Transverse colon (tissue), 4 donors: Measurements from ENCODE around the gene RALGAPA1. TPM values are rescaled to one million over a fixed set of nuclear protein-coding genes. Genes with fewer than 3 reads are reported as not detected.

Experiments used
- DNase-seq: peaks from one replicate; pipeline ENCODE4 v3.0.0-alpha.2; 2019
- H3K27ac ChIP-seq, 4 donors: fragments of 200-600 bp; sonication (generic); 2 replicates each; pipeline ENCODE4 v1.5.1; 2016 to 2018; ENCODE audit warnings: inconsistent platforms in 4 of 4
- H3K27me3 ChIP-seq: fragments of 200-600 bp; sonication (generic); 2 replicates; pipeline ENCODE4 v1.5.1; 2017; ENCODE audit warnings: inconsistent platforms
- H3K36me3 ChIP-seq, 4 donors: fragments of 200-600 bp; sonication (generic); 2 replicates each; pipeline ENCODE4 v1.5.1; 2017 to 2019; ENCODE audit warnings: inconsistent platforms in 4 of 4
- H3K4me1 ChIP-seq, 4 donors: fragments of 200-600 bp; sonication (generic); 2 replicates each; pipeline ENCODE4 v1.5.1; 2017 to 2020; ENCODE audit warnings: inconsistent platforms in 4 of 4
- H3K4me3 ChIP-seq, 4 donors: fragments of 200-600 bp; sonication (generic); 1 replicate in 1 of 4; 2 replicates in 3 of 4; pipeline versions ENCODE4 v1.5.1 to v1.6.1; 2017 to 2019; ENCODE audit warnings: inconsistent platforms in 4 of 4
- H3K9me3 ChIP-seq, 2 donors: fragments of 200-600 bp; sonication (generic); 2 replicates each; pipeline ENCODE4 v1.5.1; 2017 to 2019; ENCODE audit warnings: inconsistent platforms in 2 of 2
- CTCF ChIP-seq, 5 experiments: fragments of 200-600 bp in 3 of 5; fragments of 450-650 bp in 2 of 5; sonication (generic) in 3 of 5; IDR thresholded peaks; 1 replicate in 2 of 5; 2 replicates in 3 of 5; pipeline ENCODE4 v1.5.1; 2016 to 2017; ENCODE audit warnings: antibody characterized with exemption in 5 of 5, inconsistent platforms in 3 of 5, mild to moderate bottlenecking in 2 of 5, moderate library complexity in 1 of 5
- EP300 ChIP-seq: sonication (generic); formaldehyde crosslinking; IDR thresholded peaks from one replicate; pipeline ENCODE4 v1.6.1; 2017; ENCODE audit warnings: antibody characterized with exemption, low read depth
- POLR2A ChIP-seq: fragments of 450-650 bp; IDR thresholded peaks from one replicate; pipeline ENCODE4 v1.6.1; 2016; ENCODE audit warnings: antibody characterized with exemption, mild to moderate bottlenecking, moderate library complexity
- POLR2AphosphoS5 ChIP-seq, 3 donors: sonication (generic); formaldehyde crosslinking; IDR thresholded peaks; one replicate each; pipeline ENCODE4 v1.6.1; 2016; ENCODE audit warnings: antibody characterized with exemption in 3 of 3
- WGBS, 2 donors: methylation state at CpG; one replicate each; pipeline ENCODE4 v1.1.5; 2018; ENCODE audit warnings: low coverage in 1 of 2; 5-methylcytosine and 5-hydroxymethylcytosine counted together
- in situ Hi-C, 4 donors: fragments of 200-750 bp; cut with MboI; loops; one replicate each; pipeline versions ENCODE4 v1.15.0 to v1.15.1; 2017; ENCODE audit warnings: low sequenced_read_pairs in 3 of 4, low pct_ligation_motif_present in 1 of 4, low pct_unique_long_range_greater_than_20kb in 1 of 4
- intact Hi-C: fragments of 100-400 bp; cut with DNase I; formaldehyde crosslinking; loops from one replicate; pipeline ENCODE4 v1.15.1; 2023; ENCODE audit warnings: low total_unique reads
- total RNA-seq, 4 donors: library from RNA; depleted of rRNA; stranded (reverse); fragments of >200 nt; gene quantifications; one replicate each; pipeline ENCODE4 v1.1.0, GENCODE V29; 2016

RALGAPA1 gene
- total RNA-seq, 4 donors from 2014 or later, result 84.7 to 122 (median 119) TPM

DNA sequence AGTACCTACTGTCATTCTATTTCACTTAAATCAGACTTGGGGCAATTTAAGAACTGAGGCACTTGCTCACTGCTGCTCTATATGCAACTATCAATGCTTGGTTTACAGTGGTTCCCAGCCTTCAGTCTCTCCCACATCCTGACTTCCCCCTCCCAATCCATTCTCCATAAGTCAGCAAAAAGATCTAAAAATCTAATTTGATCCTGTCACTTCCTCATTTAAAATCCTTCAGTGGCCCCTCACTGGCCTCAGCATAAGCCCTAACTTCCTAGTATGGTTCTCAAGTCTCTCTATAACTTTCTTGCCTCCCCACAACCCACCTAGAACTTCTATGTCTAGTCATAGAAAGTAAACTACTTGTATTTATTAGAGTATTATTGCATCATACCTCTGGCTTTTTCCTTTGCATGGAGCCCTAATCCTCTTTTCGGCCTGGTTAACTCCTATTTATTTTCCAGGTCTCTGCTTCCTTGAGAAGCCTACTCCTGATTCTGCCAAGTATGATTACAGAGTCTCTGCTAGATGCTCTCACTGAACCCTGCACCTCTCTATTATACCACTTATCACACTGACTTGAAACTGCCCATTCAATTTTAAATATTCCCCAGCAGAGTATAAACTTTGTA, 130.6 kb downstream of the RALGAPA1 start:
- 89 to 91% methylated on average over 1 of the region's 1 CpG for WGBS, 2 donors
- in situ Hi-C loops (no loop called here), intact Hi-C loops (no loop called here)
- Histone ChIP-seq H3K27me3 (no peaks in the 10 kb centered on the region), H3K27ac (no peak overlapping the region), H3K4me1 (no peaks in the 10 kb centered on the region), H3K36me3 (peaks cover 0 to 60% (median 23%) of the 10 kb centered on the region in 4 donors), H3K9me3 (no peaks in the 10 kb centered on the region), H3K4me3 (no peak overlapping the region)
- DNase-seq, result no peak
- TF ChIP-seq EP300 (no peak), CTCF (IDR thresholded peaks at IDR 0.05) (no peak), POLR2AphosphoS5 (IDR thresholded peaks at IDR 0.05) (no peak), POLR2A (no peak)

GRCh38 chr14:35669782-35670181, 139.3 kb downstream of the RALGAPA1 start:
- TF ChIP-seq CTCF (IDR thresholded peaks at IDR 0.05) (no peak), POLR2AphosphoS5 (IDR thresholded peaks at IDR 0.05) (no peak), EP300 (no peak)
- no peaks in the 10 kb centered on the region for H3K9me3 ChIP-seq
- peaks cover 0 to 8% (median 2%) of the 10 kb centered on the region in 4 donors for H3K4me1 ChIP-seq
- in situ Hi-C loops (no loop called here), intact Hi-C loops (no loop called here)
- DNase-seq, result no peak
- no peaks in the 10 kb centered on the region for H3K27me3 ChIP-seq
- WGBS, 2 donors, result 54 to 75% methylated on average over 2 to 3 of the region's 3 CpGs
- no peak overlapping the region for H3K4me3 ChIP-seq
- H3K36me3 ChIP-seq, result peaks cover 0 to 35% (median 15%) of the 10 kb centered on the region in 4 donors
- peak overlapping the region in 1 of 4 donors; percentile 5 for H3K27ac ChIP-seq

GRCh38 chr14:35666429-35667043, 142.6 kb downstream of the RALGAPA1 start:
- Histone ChIP-seq H3K27ac (no peak overlapping the region), H3K4me3 (no peak overlapping the region), H3K4me1 (peaks cover 0 to 5% (median 2%) of the 10 kb centered on the region in 4 donors), H3K9me3 (no peaks in the 10 kb centered on the region), H3K36me3 (peaks cover 0 to 34% (median 12%) of the 10 kb centered on the region in 4 donors), H3K27me3 (no peaks in the 10 kb centered on the region)
- no peak for TF ChIP-seq POLR2AphosphoS5 (IDR thresholded peaks at IDR 0.05)
- TF ChIP-seq CTCF (IDR thresholded peaks at IDR 0.05), result no peak
- TF ChIP-seq EP300, result no peak
- no peak for TF ChIP-seq POLR2A
- no peak for DNase-seq
- intact Hi-C loops, result no loop called here
- in situ Hi-C loops, result no loop called here

GRCh38 chr14:35661875-35662274, 147.2 kb downstream of the RALGAPA1 start:
- Histone ChIP-seq H3K4me3 (no peak overlapping the region), H3K27ac (no peak overlapping the region), H3K27me3 (no peaks in the 10 kb centered on the region), H3K9me3 (no peaks in the 10 kb centered on the region), H3K4me1 (no peaks in the 10 kb centered on the region), H3K36me3 (peaks cover 0 to 31% (median 9%) of the 10 kb centered on the region in 4 donors)
- in situ Hi-C loops, result no loop called here
- no peak for TF ChIP-seq EP300
- no peak for DNase-seq
- WGBS, 2 donors, result 78 to 93% methylated on average over 3 of the region's 3 CpGs
- intact Hi-C loops, result no loop called here
